Activated naive CD8-positive, alpha-beta T cell treated with anti-CD3 and anti-CD28 coated beads, Interleukin-2, amount 50 U/mL, for 24 hours (primary cell): ENCODE data around the gene OR2T27.
"Not testable (repeated sequence)": the region's sequence is repeated elsewhere in the genome, so short reads cannot be mapped to it uniquely, and the experiment has no call there.

Experiments
- ATAC-seq: fragments of 150-1000 bp; cut with Tn5 transposase; one replicate; pipeline ENCODE4 v1.10.0; 2021
- DNase-seq: peaks from one replicate; pipeline ENCODE4 v3.0.0; 2021
- H3K27ac Mint-ChIP-seq: one replicate; pipeline ENCODE4 v1.8.0; 2021; ENCODE audit warnings: mild to moderate bottlenecking, mixed read lengths
- H3K27me3 Mint-ChIP-seq: one replicate; pipeline ENCODE4 v1.8.0; 2021; ENCODE audit warnings: mixed read lengths
- H3K36me3 Mint-ChIP-seq: one replicate; pipeline ENCODE4 v1.8.0; 2021; ENCODE audit warnings: low read depth, mixed read lengths
- H3K4me1 Mint-ChIP-seq: one replicate; pipeline ENCODE4 v1.8.0; 2021; ENCODE audit warnings: mixed read lengths
- H3K4me3 Mint-ChIP-seq: one replicate; pipeline ENCODE4 v1.8.0; 2021; ENCODE audit warnings: mild to moderate bottlenecking, moderate library complexity, mixed read lengths
- H3K9me3 Mint-ChIP-seq: one replicate; pipeline ENCODE4 v1.8.0; 2021; ENCODE audit warnings: mixed read lengths

OR2T27 gene

GRCh38 chr1:248663453-248664328 is 8.4 kb upstream of the OR2T27 start:
- not testable (repeated sequence) for H3K4me3 Mint-ChIP-seq, DNase-seq, H3K9me3 Mint-ChIP-seq, H3K4me1 Mint-ChIP-seq, ATAC-seq, H3K36me3 Mint-ChIP-seq, H3K27me3 Mint-ChIP-seq
- peak overlapping the region; percentile 43 for H3K27ac Mint-ChIP-seq

GRCh38 chr1:248656797-248657196 is 1.5 kb upstream of the OR2T27 start:
- H3K36me3 Mint-ChIP-seq, ATAC-seq, H3K4me3 Mint-ChIP-seq, H3K27ac Mint-ChIP-seq, H3K4me1 Mint-ChIP-seq, H3K9me3 Mint-ChIP-seq, DNase-seq, H3K27me3 Mint-ChIP-seq: not testable (repeated sequence)

GRCh38 chr1:248648770-248649536 is 6.4 kb downstream of the OR2T27 start:
- not testable (repeated sequence) for H3K4me1 Mint-ChIP-seq, H3K36me3 Mint-ChIP-seq, H3K27me3 Mint-ChIP-seq, H3K9me3 Mint-ChIP-seq, H3K4me3 Mint-ChIP-seq, ATAC-seq, H3K27ac Mint-ChIP-seq, DNase-seq

GRCh38 chr1:248645178-248645577 is 10.2 kb downstream of the OR2T27 start, which contains the start of gene OR2T35:
Gene OR2T35 (minus strand): TSS chr1:248645278. CDS start chr1:248639258, 6,020 bp downstream.
- H3K36me3 Mint-ChIP-seq, H3K27me3 Mint-ChIP-seq, H3K27ac Mint-ChIP-seq, DNase-seq, H3K4me1 Mint-ChIP-seq, H3K9me3 Mint-ChIP-seq, ATAC-seq, H3K4me3 Mint-ChIP-seq: not testable (repeated sequence)

- not testable (repeated sequence) for H3K27ac Mint-ChIP-seq
Observed at GRCh38 chr1:248642971-248643651, 12.2 kb downstream of the OR2T27 start.

GRCh38 chr1:248641583-248641982 is 13.7 kb downstream of the OR2T27 start:
- not testable (repeated sequence) for H3K9me3 Mint-ChIP-seq, H3K27ac Mint-ChIP-seq, ATAC-seq, H3K27me3 Mint-ChIP-seq, H3K4me1 Mint-ChIP-seq, DNase-seq, H3K36me3 Mint-ChIP-seq, H3K4me3 Mint-ChIP-seq

More at GRCh38 chr1:248642971-248643651, 12.2 kb downstream of the OR2T27 start:
- not testable (repeated sequence) for DNase-seq, H3K9me3 Mint-ChIP-seq, H3K36me3 Mint-ChIP-seq, H3K4me3 Mint-ChIP-seq, H3K27me3 Mint-ChIP-seq, H3K4me1 Mint-ChIP-seq
- ATAC-seq, result peak; percentile 24

GRCh38 chr1:248640906-248641305 is 14.4 kb downstream of the OR2T27 start:
- not testable (repeated sequence) for H3K36me3 Mint-ChIP-seq, H3K27me3 Mint-ChIP-seq, H3K27ac Mint-ChIP-seq, ATAC-seq, H3K4me1 Mint-ChIP-seq, H3K4me3 Mint-ChIP-seq, DNase-seq, H3K9me3 Mint-ChIP-seq

GRCh38 chr1:248639652-248640051 is 15.7 kb downstream of the OR2T27 start:
- ATAC-seq, H3K4me3 Mint-ChIP-seq: not testable (repeated sequence)

GRCh38 chr1:248636612-248637011 is 18.7 kb downstream of the OR2T27 start:
- H3K4me3 Mint-ChIP-seq, H3K27ac Mint-ChIP-seq: not testable (repeated sequence)

More at GRCh38 chr1:248639652-248640051, 15.7 kb downstream of the OR2T27 start:
- not testable (repeated sequence) for H3K36me3 Mint-ChIP-seq, H3K4me1 Mint-ChIP-seq, DNase-seq, H3K27ac Mint-ChIP-seq, H3K27me3 Mint-ChIP-seq, H3K9me3 Mint-ChIP-seq

GRCh38 chr1:248634991-248635390 is 20.3 kb downstream of the OR2T27 start, which contains the start of gene OR2T11:
Gene OR2T11 (minus strand): TSS chr1:248635091. CDS start chr1:248627128, 7,963 bp downstream.
- not testable (repeated sequence) for H3K9me3 Mint-ChIP-seq, H3K4me1 Mint-ChIP-seq, H3K36me3 Mint-ChIP-seq, H3K27me3 Mint-ChIP-seq, H3K27ac Mint-ChIP-seq, H3K4me3 Mint-ChIP-seq, ATAC-seq, DNase-seq

More at GRCh38 chr1:248636612-248637011, 18.7 kb downstream of the OR2T27 start:
- H3K9me3 Mint-ChIP-seq, ATAC-seq, H3K4me1 Mint-ChIP-seq, H3K36me3 Mint-ChIP-seq, H3K27me3 Mint-ChIP-seq, DNase-seq: not testable (repeated sequence)

- H3K36me3 Mint-ChIP-seq, result no peaks in the 10 kb centered on the region
- ATAC-seq (no peak), DNase-seq (no peak)
- peaks cover 2% of the 10 kb centered on the region for H3K27me3 Mint-ChIP-seq
- H3K4me1 Mint-ChIP-seq, result no peaks in the 10 kb centered on the region
- no peak overlapping the region for H3K27ac Mint-ChIP-seq
- no peaks in the 10 kb centered on the region for H3K9me3 Mint-ChIP-seq
- no peak overlapping the region for H3K4me3 Mint-ChIP-seq
Observed at GRCh38 chr1:248631354-248632008, 23.8 kb downstream of the OR2T27 start.

- Mint-ChIP-seq H3K36me3 (no peaks in the 10 kb centered on the region), H3K4me3 (no peak overlapping the region), H3K27me3 (peaks cover 2% of the 10 kb centered on the region), H3K9me3 (no peaks in the 10 kb centered on the region), H3K4me1 (no peaks in the 10 kb centered on the region), H3K27ac (no peak overlapping the region)
- DNase-seq, result no peak
- ATAC-seq, result no peak
Observed at GRCh38 chr1:248630551-248630950, 24.8 kb downstream of the OR2T27 start.

- Mint-ChIP-seq H3K4me3 (no peak overlapping the region), H3K36me3 (no peaks in the 10 kb centered on the region), H3K9me3 (no peaks in the 10 kb centered on the region), H3K27me3 (peaks cover 2% of the 10 kb centered on the region), H3K27ac (no peak overlapping the region), H3K4me1 (no peaks in the 10 kb centered on the region)
- DNase-seq (no peak), ATAC-seq (no peak)
Observed at GRCh38 chr1:248627971-248628844, 27.1 kb downstream of the OR2T27 start.
